Brain microvascular endothelial cell (primary cell): Measurements from ENCODE around the gene SLC22A23.

Experiments
- DNase-seq: peaks from one replicate; pipeline ENCODE4 v3.0.0-alpha.2; 2020
- H3K27ac ChIP-seq: fragments of 250-450 bp; sonication (Bioruptor Pico); 2 replicates; pipeline ENCODE4 v1.5.1; 2020; ENCODE audit warnings: mild to moderate bottlenecking, moderate library complexity
- H3K27me3 ChIP-seq: fragments of 250-450 bp; sonication (Bioruptor Pico); replicated peaks from 2 replicates; pipeline ENCODE4 v1.5.1; 2020; ENCODE audit warnings: mild to moderate bottlenecking
- H3K36me3 ChIP-seq: fragments of 250-450 bp; sonication (Bioruptor Pico); replicated peaks from 2 replicates; pipeline ENCODE4 v1.5.1; 2020; ENCODE audit warnings: mild to moderate bottlenecking
- H3K4me3 ChIP-seq: 2 replicates; pipeline ENCODE4 v1.5.1; 2011; ENCODE audit warnings: low read depth, mild to moderate bottlenecking, control low read depth, low read length, moderate library complexity
- CTCF ChIP-seq: IDR thresholded peaks from 2 replicates; pipeline ENCODE4 v1.5.1; 2011; ENCODE audit warnings: low read depth, mild to moderate bottlenecking, moderate library complexity, low read length, control low read depth, inconsistent platforms; ENCODE audit errors: missing control alignments
- in situ Hi-C: cut with HindIII; loops from 2 replicates; pipeline ENCODE4 v1.10.0; 2017; ENCODE audit warnings: low sequenced_read_pairs, low pct_ligation_motif_present

The SLC22A23 gene

DNA sequence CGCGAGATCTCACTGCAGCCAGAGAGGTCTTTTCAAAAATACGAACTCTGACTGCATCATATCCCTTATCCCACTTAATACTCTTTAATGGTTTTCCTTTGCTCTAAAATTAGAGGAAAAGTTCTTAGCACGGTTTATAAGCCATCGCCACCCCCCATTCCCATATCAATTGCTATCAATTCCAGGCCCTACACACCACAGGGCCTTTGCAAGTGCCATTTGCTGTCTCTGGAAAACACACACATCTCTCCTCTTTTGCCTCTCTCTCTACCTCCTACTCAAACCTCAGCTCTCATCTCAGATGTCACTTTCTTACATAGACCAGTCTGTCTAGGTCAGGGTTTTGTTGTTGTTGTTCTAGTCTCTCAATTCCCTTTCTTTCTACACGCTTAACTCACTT is 9.8 kb downstream of the SLC22A23 start:
- Histone ChIP-seq H3K4me3 (no peak overlapping the region), H3K36me3 (no peaks in the 10 kb centered on the region), H3K27me3 (no peaks in the 10 kb centered on the region), H3K27ac (no peak overlapping the region)
- no peak for TF ChIP-seq CTCF
- no peak for DNase-seq
- in situ Hi-C loops: no loop called here

DNA sequence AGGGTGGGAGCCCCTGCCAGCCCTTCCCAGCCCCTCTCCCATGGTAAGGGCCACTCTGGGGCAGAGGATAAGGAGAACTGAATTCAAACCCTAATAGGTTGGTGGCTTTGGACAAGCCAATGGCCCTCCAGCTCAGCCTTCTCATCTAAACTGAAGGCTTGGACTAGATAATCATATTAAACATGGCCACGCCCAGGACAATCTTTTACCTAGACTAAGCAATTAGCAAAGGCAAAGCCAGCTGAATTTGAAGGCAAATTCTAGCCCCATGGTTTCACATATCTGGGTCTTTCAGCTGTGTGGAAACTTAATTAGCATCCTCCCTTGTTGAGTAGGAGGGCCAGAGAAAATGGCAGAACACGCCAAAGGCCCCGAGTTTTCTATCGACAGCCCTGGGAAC is 10.7 kb downstream of the SLC22A23 start:
- no peaks in the 10 kb centered on the region for H3K27me3 ChIP-seq
- in situ Hi-C loops: no loop called here

GRCh38 chr6:3444276-3445088 is 12.4 kb downstream of the SLC22A23 start:
- TF ChIP-seq CTCF: peak; percentile 11
- Histone ChIP-seq H3K27me3 (no peaks in the 10 kb centered on the region), H3K27ac (no peak overlapping the region), H3K36me3 (no peaks in the 10 kb centered on the region), H3K4me3 (no peak overlapping the region)
- no peak for DNase-seq
- in situ Hi-C loops: no loop called here

More for the DNA sequence above, 10.7 kb downstream of the SLC22A23 start:
- no peaks in the 10 kb centered on the region for H3K36me3 ChIP-seq
- no peak overlapping the region for H3K27ac ChIP-seq
- no peak for TF ChIP-seq CTCF
- no peak for DNase-seq
- H3K4me3 ChIP-seq: no peak overlapping the region

DNA sequence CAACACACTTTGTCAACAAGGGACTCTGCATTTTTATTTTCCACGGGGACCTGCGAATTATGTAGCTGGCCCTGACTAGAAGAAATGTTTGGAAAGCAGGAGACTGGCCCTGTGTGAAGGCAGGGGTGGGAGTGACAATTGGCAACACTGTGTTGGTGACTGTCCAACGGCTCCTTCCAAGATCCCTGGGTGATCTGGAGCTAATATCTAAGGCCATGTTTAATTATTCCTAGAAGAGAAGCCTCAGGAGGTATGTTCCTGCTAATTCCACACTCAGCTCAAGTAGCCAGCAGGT is 13.7 kb downstream of the SLC22A23 start:
- Histone ChIP-seq H3K36me3 (no peaks in the 10 kb centered on the region), H3K27me3 (no peaks in the 10 kb centered on the region), H3K27ac (no peak overlapping the region), H3K4me3 (no peak overlapping the region)
- no peak for TF ChIP-seq CTCF
- in situ Hi-C loops: no loop called here
- no peak for DNase-seq

- in situ Hi-C loops: no loop called here
- no peaks in the 10 kb centered on the region for H3K36me3 ChIP-seq
- no peak overlapping the region for H3K27ac ChIP-seq
- no peak for TF ChIP-seq CTCF
- H3K27me3 ChIP-seq: no peaks in the 10 kb centered on the region
- peak; percentile 73 for DNase-seq
- H3K4me3 ChIP-seq: no peak overlapping the region
Observed at GRCh38 chr6:3442431-3443220, 14.2 kb downstream of the SLC22A23 start.
